GM12878 (cell line): ENCODE data around the gene ESR2. TPM values are rescaled to one million over a fixed set of nuclear protein-coding genes. Genes with fewer than 3 reads are reported as not detected.

Source experiments
- ATAC-seq: fragments of 200-7000 bp; cut with Tn5 transposase; 3 replicates; pipeline ENCODE4 v1.9.1; 2020; ENCODE audit warnings: mild to moderate bottlenecking, moderate library complexity
- BruUV-seq: library from RNA; stranded (reverse); fragments of 400-500 nt; replicated peaks from 2 replicates; lab custom pipeline; 2021; lab: Mats Ljungman, UMichigan
- CTCF ChIA-PET: fragments of 300-600 bp; sonication (Branson Sonifier 250); formaldehyde crosslinking; extraction: SDS; loops from one replicate; lab custom pipeline; 2021; ENCODE audit warnings: inconsistent platforms; lab: Yijun Ruan, JAX
- POLR2A ChIA-PET: fragments of 350-600 bp; formaldehyde crosslinking; extraction: SDS; loops from one replicate; lab custom pipeline; 2021; ENCODE audit warnings: inconsistent platforms; lab: Charles Lee
- RAD21 ChIA-PET: fragments of 300-600 bp; sonication (Branson Sonifier 250); formaldehyde crosslinking; loops from one replicate; lab custom pipeline; 2023; ENCODE audit warnings: antibody characterized with exemption; ENCODE audit not compliant: unreplicated experiment; lab: Charles Lee
- SMC1A ChIA-PET: fragments of 300-600 bp; sonication (Branson Sonifier 250); formaldehyde crosslinking; loops from one replicate; lab custom pipeline; 2023; ENCODE audit not compliant: unreplicated experiment, uncharacterized antibody; lab: Charles Lee
- DNase-seq: peaks from one replicate; pipeline ENCODE4 v3.0.0-alpha.2; 2011; ENCODE audit warnings: low read depth, low spot score
- FAIRE-seq: peaks from 3 replicates; lab custom pipeline; 2011; peaks lifted over from hg19 to GRCh38; lab: Jason Lieb, UNC
- H2AFZ ChIP-seq: 2 replicates; pipeline ENCODE4 v1.6.0; 2011; ENCODE audit warnings: low read depth, low read length, control low read depth; ENCODE audit not compliant: control insufficient read depth
- H3K27ac ChIP-seq: 2 replicates; pipeline ENCODE4 v1.5.1; 2011; ENCODE audit warnings: control low read depth; ENCODE audit not compliant: control insufficient read depth, insufficient read depth
- H3K27me3 ChIP-seq, 2 experiments: replicated peaks in 1 of 2; 2 replicates each; pipeline versions ENCODE4 v1.6.0 to v1.6.1; 2011; ENCODE audit warnings: low read length in 1 of 2; ENCODE audit not compliant: control insufficient read depth in 2 of 2, insufficient read depth in 2 of 2
- H3K36me3 ChIP-seq, 2 experiments: 2 replicates each; pipeline ENCODE4 v1.5.1; 2011; ENCODE audit warnings: low read length in 1 of 2; ENCODE audit not compliant: control insufficient read depth in 2 of 2, insufficient read depth in 2 of 2
- H3K4me1 ChIP-seq: 2 replicates; pipeline ENCODE4 v1.6.1; 2011; ENCODE audit warnings: mild to moderate bottlenecking, low read length, moderate library complexity, mixed read lengths; ENCODE audit not compliant: control insufficient read depth, insufficient read depth
- H3K4me2 ChIP-seq: 2 replicates; pipeline ENCODE4 v1.6.0; 2011; ENCODE audit warnings: control low read depth; ENCODE audit not compliant: control insufficient read depth, insufficient read depth
- H3K4me3 ChIP-seq: fragments of 200-600 bp; sonication (generic); 2 replicates; pipeline ENCODE4 v1.5.1; 2016
- H3K79me2 ChIP-seq: 2 replicates; pipeline ENCODE4 v1.6.0; 2011; ENCODE audit warnings: low read length; ENCODE audit not compliant: control insufficient read depth, insufficient read depth
- H3K9ac ChIP-seq: 2 replicates; pipeline ENCODE4 v1.8.0; 2011; ENCODE audit warnings: low read length, control low read depth, mixed read lengths; ENCODE audit not compliant: control insufficient read depth, insufficient read depth
- H3K9me3 ChIP-seq: replicated peaks from 3 replicates; pipeline ENCODE4 v1.5.1; 2011; ENCODE audit warnings: mild to moderate bottlenecking, low read length; ENCODE audit not compliant: control insufficient read depth, insufficient read depth
- H4K20me1 ChIP-seq: 2 replicates; pipeline ENCODE4 v1.6.0; 2011; ENCODE audit not compliant: control insufficient read depth, insufficient read depth
- DPF2 ChIP-seq: fragments of 450-650 bp; IDR thresholded peaks from 2 replicates; pipeline ENCODE4 v1.6.1; 2017; ENCODE audit warnings: mild to moderate bottlenecking
- E4F1 ChIP-seq: fragments of 450-650 bp; IDR thresholded peaks from 2 replicates; pipeline ENCODE4 v1.6.1; 2018; ENCODE audit warnings: borderline replicate concordance, mild to moderate bottlenecking; ENCODE audit not compliant: partially characterized antibody
- MEF2B ChIP-seq: fragments of 450-650 bp; IDR thresholded peaks from 2 replicates; pipeline ENCODE4 v1.6.1; 2018; ENCODE audit warnings: mild to moderate bottlenecking, moderate library complexity; ENCODE audit not compliant: partially characterized antibody, poor library complexity, severe bottlenecking
- NFXL1 ChIP-seq: fragments of 450-650 bp; IDR thresholded peaks from 2 replicates; pipeline ENCODE4 v1.6.1; 2017; ENCODE audit warnings: antibody characterized with exemption, mild to moderate bottlenecking, borderline replicate concordance
- NKRF ChIP-seq: fragments of 450-650 bp; conservative IDR thresholded peaks from 2 replicates; pipeline ENCODE4 v1.6.1; 2017; ENCODE audit warnings: mild to moderate bottlenecking, moderate library complexity
- RAD51 ChIP-seq: fragments of 450-650 bp; IDR thresholded peaks from 2 replicates; pipeline ENCODE4 v1.6.1; 2016; ENCODE audit warnings: moderate library complexity, mild to moderate bottlenecking, inconsistent platforms
- STAT1 ChIP-seq: fragments of 450-650 bp; conservative IDR thresholded peaks from 2 replicates; pipeline ENCODE4 v1.6.1; 2014; ENCODE audit warnings: antibody characterized with exemption, mild to moderate bottlenecking
- ZNF622 ChIP-seq: fragments of 450-650 bp; IDR thresholded peaks from 2 replicates; pipeline ENCODE4 v1.6.1; 2017; ENCODE audit warnings: mild to moderate bottlenecking, inconsistent platforms
- WGBS: methylation state at CpG from one replicate; pipeline ENCODE4 v1.1.6; 2016; ENCODE audit warnings: low lambda C conversion rate; ENCODE audit not compliant: insufficient replicate concordance, insufficient coverage; ENCODE audit errors: missing lambda C conversion rate; 5-methylcytosine and 5-hydroxymethylcytosine counted together
- in situ Hi-C: fragments of 300-500 bp; cut with MboI; formaldehyde crosslinking; loops from 9 replicates; pipeline ENCODE4 v1.14.3; 2018; ENCODE audit warnings: mixed read lengths
- intact Hi-C: fragments of 100-400 bp; cut with micrococcal nuclease; formaldehyde crosslinking; loops from one replicate; pipeline ENCODE4 v1.14.2; 2022; ENCODE audit not compliant: unreplicated experiment
- polyA plus RNA-seq, 11 experiments: library from polyadenylated mRNA; depleted of rRNA in 4 of 11; unstranded in 6 of 11; stranded (reverse) in 5 of 11; fragments of >200 nt; fragmentation: Nextera tagmentation in 4 of 11; fragmentation: Illumina TruSeq in 1 of 11; extraction: Ambion mirVana in 4 of 11; extraction: Trizol in 1 of 11; gene quantifications; 1 replicate in 1 of 11; 2 replicates in 10 of 11; pipeline versions ENCODE4 v1.2.1 to v1.2.3, GENCODE V29; 2011 to 2016; ENCODE audit warnings: inconsistent platforms in 2 of 11, missing spikeins in 2 of 11, low read depth in 1 of 11
- total RNA-seq, 4 experiments: library from RNA; depleted of rRNA in 3 of 4; stranded (reverse); fragments of >200 nt in 3 of 4; fragmentation: Illumina TruSeq in 1 of 4; extraction: Trizol in 1 of 4; gene quantifications; 2 replicates each; pipeline versions ENCODE4 v1.2.1 to v1.2.3, GENCODE V29; 2013 to 2021
- TF ChIP-seq, protein P1 (sequence below), 3 experiments: IDR thresholded peaks in 2 of 3; conservative IDR thresholded peaks in 1 of 3; 2 replicates each; pipeline ENCODE4 v1.5.1; 2011; ENCODE audit warnings: low read depth in 3 of 3, low read length in 3 of 3, mild to moderate bottlenecking in 3 of 3, control low read depth in 2 of 3, moderate library complexity in 2 of 3, inconsistent platforms in 1 of 3, mixed read lengths in 1 of 3; ENCODE audit not compliant: control insufficient read depth in 2 of 3, insufficient read depth in 1 of 3; ENCODE audit errors: extremely low read depth in 1 of 3
- TF ChIP-seq, protein P2 (sequence below): fragments of 150-350 bp; IDR thresholded peaks from 2 replicates; pipeline ENCODE4 v1.6.1; 2016; ENCODE audit warnings: low read depth, low read length

The ESR2 gene
- total and polyA plus RNA-seq, 10 of the 15 experiments (the other 5 are each of a cell fraction or from before 2014, with no cell fraction given) = 0.29 to 2.6 (median 0.81) TPM

DNA sequence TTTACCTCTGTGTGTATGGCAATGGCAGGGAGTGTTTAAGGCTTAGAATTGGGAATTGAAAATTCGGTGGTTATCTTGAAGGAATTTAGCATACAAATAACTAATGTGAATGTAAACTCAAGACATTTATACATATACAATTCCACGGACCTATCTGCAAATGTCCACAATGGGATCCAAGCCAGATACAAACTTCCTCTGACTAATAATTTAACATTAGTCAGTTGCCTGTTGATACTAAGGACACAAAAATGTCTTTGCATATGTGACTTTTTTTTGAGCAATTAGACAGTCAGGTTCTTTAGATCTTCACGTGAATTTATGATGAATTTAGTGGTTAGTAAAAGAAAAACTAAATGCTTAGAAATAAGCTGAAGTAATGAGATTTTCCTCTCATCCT lies 40.5 kb downstream of the ESR2 start (continued):
- TF ChIP-seq, protein P1, sequence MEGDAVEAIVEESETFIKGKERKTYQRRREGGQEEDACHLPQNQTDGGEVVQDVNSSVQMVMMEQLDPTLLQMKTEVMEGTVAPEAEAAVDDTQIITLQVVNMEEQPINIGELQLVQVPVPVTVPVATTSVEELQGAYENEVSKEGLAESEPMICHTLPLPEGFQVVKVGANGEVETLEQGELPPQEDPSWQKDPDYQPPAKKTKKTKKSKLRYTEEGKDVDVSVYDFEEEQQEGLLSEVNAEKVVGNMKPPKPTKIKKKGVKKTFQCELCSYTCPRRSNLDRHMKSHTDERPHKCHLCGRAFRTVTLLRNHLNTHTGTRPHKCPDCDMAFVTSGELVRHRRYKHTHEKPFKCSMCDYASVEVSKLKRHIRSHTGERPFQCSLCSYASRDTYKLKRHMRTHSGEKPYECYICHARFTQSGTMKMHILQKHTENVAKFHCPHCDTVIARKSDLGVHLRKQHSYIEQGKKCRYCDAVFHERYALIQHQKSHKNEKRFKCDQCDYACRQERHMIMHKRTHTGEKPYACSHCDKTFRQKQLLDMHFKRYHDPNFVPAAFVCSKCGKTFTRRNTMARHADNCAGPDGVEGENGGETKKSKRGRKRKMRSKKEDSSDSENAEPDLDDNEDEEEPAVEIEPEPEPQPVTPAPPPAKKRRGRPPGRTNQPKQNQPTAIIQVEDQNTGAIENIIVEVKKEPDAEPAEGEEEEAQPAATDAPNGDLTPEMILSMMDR (IDR thresholded peaks at IDR 0.05 in 2 of 3, conservative IDR thresholded peaks at IDR 0.05 in 1 of 3; ENCODE audit: control insufficient read depth in 2 of 3, extremely low read depth in 1 of 3, insufficient read depth in 1 of 3, low read depth in 3 of 3, low read length in 3 of 3) = no peak
- TF ChIP-seq RAD51 (no peak), DPF2 (no peak)
- TF ChIP-seq, protein P2, sequence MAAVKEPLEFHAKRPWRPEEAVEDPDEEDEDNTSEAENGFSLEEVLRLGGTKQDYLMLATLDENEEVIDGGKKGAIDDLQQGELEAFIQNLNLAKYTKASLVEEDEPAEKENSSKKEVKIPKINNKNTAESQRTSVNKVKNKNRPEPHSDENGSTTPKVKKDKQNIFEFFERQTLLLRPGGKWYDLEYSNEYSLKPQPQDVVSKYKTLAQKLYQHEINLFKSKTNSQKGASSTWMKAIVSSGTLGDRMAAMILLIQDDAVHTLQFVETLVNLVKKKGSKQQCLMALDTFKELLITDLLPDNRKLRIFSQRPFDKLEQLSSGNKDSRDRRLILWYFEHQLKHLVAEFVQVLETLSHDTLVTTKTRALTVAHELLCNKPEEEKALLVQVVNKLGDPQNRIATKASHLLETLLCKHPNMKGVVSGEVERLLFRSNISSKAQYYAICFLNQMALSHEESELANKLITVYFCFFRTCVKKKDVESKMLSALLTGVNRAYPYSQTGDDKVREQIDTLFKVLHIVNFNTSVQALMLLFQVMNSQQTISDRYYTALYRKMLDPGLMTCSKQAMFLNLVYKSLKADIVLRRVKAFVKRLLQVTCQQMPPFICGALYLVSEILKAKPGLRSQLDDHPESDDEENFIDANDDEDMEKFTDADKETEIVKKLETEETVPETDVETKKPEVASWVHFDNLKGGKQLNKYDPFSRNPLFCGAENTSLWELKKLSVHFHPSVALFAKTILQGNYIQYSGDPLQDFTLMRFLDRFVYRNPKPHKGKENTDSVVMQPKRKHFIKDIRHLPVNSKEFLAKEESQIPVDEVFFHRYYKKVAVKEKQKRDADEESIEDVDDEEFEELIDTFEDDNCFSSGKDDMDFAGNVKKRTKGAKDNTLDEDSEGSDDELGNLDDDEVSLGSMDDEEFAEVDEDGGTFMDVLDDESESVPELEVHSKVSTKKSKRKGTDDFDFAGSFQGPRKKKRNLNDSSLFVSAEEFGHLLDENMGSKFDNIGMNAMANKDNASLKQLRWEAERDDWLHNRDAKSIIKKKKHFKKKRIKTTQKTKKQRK = no peak

DNA sequence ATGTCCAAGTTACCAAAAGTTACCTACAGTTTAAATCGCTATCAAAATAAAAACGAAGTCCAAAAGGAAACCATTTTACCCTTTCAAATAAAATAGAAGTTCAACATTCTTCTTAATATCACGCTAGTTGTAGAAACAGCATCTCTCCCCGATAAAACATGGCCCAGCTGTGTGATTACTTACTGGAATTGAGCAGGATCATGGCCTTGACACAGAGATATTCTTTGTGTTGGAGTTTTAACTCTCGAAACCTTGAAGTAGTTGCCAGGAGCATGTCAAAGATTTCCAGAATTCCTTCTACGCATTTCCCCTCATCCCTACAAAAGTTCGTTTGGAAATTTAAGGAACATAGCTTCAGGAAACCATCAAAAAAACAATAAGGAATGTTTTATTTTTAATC lies 44.8 kb downstream of the ESR2 start:
- no peak overlapping the region for H3K4me3 ChIP-seq
- FAIRE-seq (no peak), ATAC-seq (no peak), DNase-seq (no peak)
- H3K36me3 ChIP-seq = no peaks in the 10 kb centered on the region
- H3K4me1 ChIP-seq = no peaks in the 10 kb centered on the region
- no peak overlapping the region for H2AFZ ChIP-seq
- no peaks in the 10 kb centered on the region for H4K20me1 ChIP-seq
- ChIA-PET POLR2A (interaction anchor here (0.6 kb wide), 1 partner anchor 200 kb away, joined by 3 read pairs; no protein-coding TSS in a partner anchor), CTCF (interaction anchor here (1.5 kb wide), 1 partner anchor 14 kb away, joined by 3 read pairs; no protein-coding TSS in a partner anchor), SMC1A (no interaction called here), RAD21 (interaction anchor here (1.2 kb wide), 1 partner anchor 60 kb away, joined by 3 read pairs; no protein-coding TSS in a partner anchor)
- no peaks in the 10 kb centered on the region for H3K79me2 ChIP-seq
- H3K27ac ChIP-seq = no peak overlapping the region
- H3K4me2 ChIP-seq = no peak overlapping the region
- in situ Hi-C loops (no loop called here), intact Hi-C loops (no loop called here)
- WGBS = 81% methylated on average over 7 of the region's 7 CpGs
- no TSS peak for BruUV-seq
- no peak overlapping the region for H3K9ac ChIP-seq
- H3K27me3 ChIP-seq = no peaks in the 10 kb centered on the region
- no peaks in the 10 kb centered on the region for H3K9me3 ChIP-seq
- TF ChIP-seq STAT1 (no peak), NKRF (no peak), NFXL1 (no peak), ZNF622 (no peak), E4F1 (no peak), MEF2B (no peak)
